Kidney epithelial cell (primary cell): ENCODE measurements around the gene RERE. TPM values are rescaled to one million over a fixed set of nuclear protein-coding genes. Genes with fewer than 3 reads are reported as not detected.

Experiments
- DNase-seq: peaks from one replicate; pipeline ENCODE4 v3.0.0-alpha.2; 2010; ENCODE audit warnings: low read depth
- H3K27me3 ChIP-seq: 2 replicates; pipeline ENCODE4 v1.6.0; 2011; ENCODE audit warnings: low read length; ENCODE audit not compliant: control insufficient read depth, insufficient read depth
- H3K36me3 ChIP-seq: 2 replicates; pipeline ENCODE4 v1.5.1; 2011; ENCODE audit warnings: low read length; ENCODE audit not compliant: control insufficient read depth, insufficient read depth
- H3K4me3 ChIP-seq: 2 replicates; pipeline ENCODE4 v1.5.1; 2011; ENCODE audit warnings: low read depth, mild to moderate bottlenecking, control low read depth, low read length
- CTCF ChIP-seq: IDR thresholded peaks from 2 replicates; pipeline ENCODE4 v1.5.1; 2011; ENCODE audit warnings: mild to moderate bottlenecking, moderate library complexity, low read length, control low read depth, inconsistent platforms; ENCODE audit not compliant: insufficient read depth, poor library complexity, severe bottlenecking
- total RNA-seq: library from RNA; depleted of rRNA; stranded (reverse); fragments of >200 nt; gene quantifications from 2 replicates; pipeline ENCODE4 v1.2.3, GENCODE V29; 2015

RERE gene
- total RNA-seq, 1 donor from 2014 or later = 47.5 TPM

GRCh38 chr1:8578936-8579335 lies 238.5 kb downstream of the RERE start:
- Histone ChIP-seq H3K27me3 (no peaks in the 10 kb centered on the region), H3K36me3 (no peaks in the 10 kb centered on the region), H3K4me3 (no peak overlapping the region)
- no peak for TF ChIP-seq CTCF
- DNase-seq = no peak

GRCh38 chr1:8578132-8578877 lies 239.1 kb downstream of the RERE start:
- Histone ChIP-seq H3K36me3 (no peaks in the 10 kb centered on the region), H3K4me3 (no peak overlapping the region), H3K27me3 (no peaks in the 10 kb centered on the region)
- TF ChIP-seq CTCF = no peak
- no peak for DNase-seq

DNA sequence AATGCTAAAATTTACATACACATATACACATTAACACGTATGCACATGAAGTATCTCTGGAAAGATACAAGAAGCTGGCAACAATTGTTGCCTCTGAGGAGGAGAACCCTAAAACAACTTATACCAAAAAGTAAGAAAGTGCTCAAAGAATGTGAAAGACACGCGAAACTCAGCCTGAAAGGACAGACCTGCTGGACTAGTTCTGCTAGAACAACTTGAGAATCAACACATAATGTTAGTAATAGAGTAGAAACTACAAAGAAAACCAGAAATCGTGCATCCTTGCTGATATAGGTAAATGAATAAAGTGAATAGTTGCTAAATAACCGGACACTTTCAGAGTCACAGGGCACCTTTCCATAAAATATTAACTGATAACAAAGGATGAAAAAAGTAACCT lies 242.5 kb downstream of the RERE start:
- TF ChIP-seq CTCF = no peak
- H3K36me3 ChIP-seq = no peaks in the 10 kb centered on the region
- no peaks in the 10 kb centered on the region for H3K27me3 ChIP-seq
- DNase-seq = no peak
- H3K4me3 ChIP-seq = no peak overlapping the region

DNA sequence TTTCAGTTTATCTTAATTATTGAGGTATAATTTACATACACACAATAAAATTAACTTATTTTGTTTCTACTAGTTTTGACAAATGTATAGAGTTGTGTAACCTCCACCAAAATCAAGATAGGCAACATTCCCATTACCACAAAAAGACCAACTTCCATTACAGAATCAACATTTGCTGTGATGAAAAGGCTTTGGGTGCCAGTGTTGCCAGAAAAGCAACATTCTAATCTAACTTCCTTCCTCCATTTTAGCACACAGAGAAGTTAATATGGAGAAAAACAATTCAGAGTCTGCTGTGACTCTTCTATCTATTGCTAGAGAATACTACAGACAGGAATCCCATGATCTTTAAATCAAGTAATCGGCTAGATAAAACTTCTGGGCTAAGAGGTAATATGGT lies 245.3 kb downstream of the RERE start:
- no peak for DNase-seq
- Histone ChIP-seq H3K27me3 (no peaks in the 10 kb centered on the region), H3K36me3 (no peaks in the 10 kb centered on the region), H3K4me3 (no peak overlapping the region)
- no peak for TF ChIP-seq CTCF

DNA sequence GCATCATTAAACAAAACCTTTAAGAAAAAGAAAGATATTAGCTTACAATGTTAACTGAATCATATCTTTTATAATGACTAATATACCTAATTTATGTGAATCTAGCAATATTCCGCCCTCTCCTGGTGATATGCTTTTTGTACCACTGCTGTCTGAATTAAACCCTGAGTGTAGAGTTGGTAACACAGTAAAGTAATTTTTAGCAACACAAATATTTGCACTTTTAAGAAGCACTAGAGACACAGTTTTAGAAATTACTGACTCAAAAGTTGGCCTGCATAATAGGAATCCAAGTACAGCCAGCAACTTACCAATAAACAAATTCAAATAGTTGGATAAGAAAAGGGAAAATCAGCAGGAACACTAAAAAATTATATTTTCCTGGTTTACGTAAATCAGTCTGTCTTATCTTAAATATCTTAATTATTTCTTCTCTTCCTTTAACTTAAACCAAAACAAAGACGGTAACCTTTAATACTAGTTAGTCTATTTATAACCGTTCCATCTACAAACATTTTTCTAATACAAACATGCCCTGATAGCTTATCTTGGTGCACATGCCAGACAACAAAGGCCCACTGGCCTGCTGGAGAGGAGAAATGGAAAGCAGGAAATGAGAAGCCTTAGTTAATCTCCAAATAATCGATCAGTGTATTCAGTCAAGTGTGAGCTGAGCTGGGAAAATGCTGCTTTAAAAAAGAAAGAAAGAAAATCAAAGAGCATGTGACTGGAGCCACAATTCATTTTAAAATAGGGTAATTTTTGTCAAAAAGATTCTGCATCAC lies 246.0 kb downstream of the RERE start:
- H3K36me3 ChIP-seq = no peaks in the 10 kb centered on the region

More for the DNA sequence above, 246.0 kb downstream of the RERE start:
- Histone ChIP-seq H3K4me3 (no peak overlapping the region), H3K27me3 (no peaks in the 10 kb centered on the region)
- peak; percentile 40 for TF ChIP-seq CTCF
- DNase-seq = no peak
